Transverse colon (tissue), 4 donors: ENCODE data around the gene PLEKHH3.

Experiments used
- CTCF ChIP-seq, 5 experiments: fragments of 200-600 bp in 3 of 5; fragments of 450-650 bp in 2 of 5; sonication (generic) in 3 of 5; IDR thresholded peaks; 1 replicate in 2 of 5; 2 replicates in 3 of 5; pipeline ENCODE4 v1.5.1; 2016 to 2017; ENCODE audit warnings: antibody characterized with exemption in 5 of 5, inconsistent platforms in 3 of 5, mild to moderate bottlenecking in 2 of 5, moderate library complexity in 1 of 5
- POLR2A ChIP-seq: fragments of 450-650 bp; IDR thresholded peaks from one replicate; pipeline ENCODE4 v1.6.1; 2016; ENCODE audit warnings: antibody characterized with exemption, mild to moderate bottlenecking, moderate library complexity
- POLR2AphosphoS5 ChIP-seq, 3 donors: sonication (generic); formaldehyde crosslinking; IDR thresholded peaks; one replicate each; pipeline ENCODE4 v1.6.1; 2016; ENCODE audit warnings: antibody characterized with exemption in 3 of 3

GRCh38 chr17:42682722-42683403 lies 6.1 kb upstream of the PLEKHH3 start:
- peak in 1 of 3 donors; percentile 9 for TF ChIP-seq POLR2AphosphoS5 (IDR thresholded peaks at IDR 0.05)
- TF ChIP-seq CTCF (IDR thresholded peaks at IDR 0.05) = no peak
- TF ChIP-seq POLR2A = no peak
